K562 (cell line): Measurements from ENCODE around the gene TMEM164. TPM values are rescaled to one million over a fixed set of nuclear protein-coding genes. Genes with fewer than 3 reads are reported as not detected.

Experiments used
- ATAC-seq: fragments of 200-7000 bp; cut with Tn5 transposase; 3 replicates; pipeline ENCODE4 v1.9.1; 2020; ENCODE audit warnings: moderate library complexity
- BruUV-seq: library from RNA; stranded (reverse); fragments of 400-500 nt; replicated peaks from 2 replicates; lab custom pipeline; 2021; lab: Mats Ljungman, UMichigan
- CTCF ChIA-PET: fragments of 300-600 bp; formaldehyde crosslinking; extraction: SDS; loops from one replicate; lab custom pipeline; 2021; ENCODE audit warnings: low intra/inter-chr PET ratio; lab: Yijun Ruan, JAX
- POLR2A ChIA-PET: fragments of 300-600, 350-650 bp; sonication (Branson Sonifier 250); formaldehyde crosslinking; extraction: SDS; loops from one replicate; lab custom pipeline; 2021; ENCODE audit warnings: antibody characterized with exemption, inconsistent platforms; lab: Yijun Ruan, JAX
- DNase-seq, 4 experiments: peaks; one replicate each; pipeline versions ENCODE4 v3.0.0 to v3.0.0-alpha.2; 2011 to 2018; ENCODE audit warnings: low spot score in 3 of 4, mixed read lengths in 3 of 4; ENCODE audit errors: extremely low read depth in 1 of 4
- FAIRE-seq: peaks from 2 replicates; lab custom pipeline; 2011; peaks lifted over from hg19 to GRCh38; lab: Jason Lieb, UNC
- H2AFZ ChIP-seq: 2 replicates; pipeline ENCODE4 v1.6.0; 2011; ENCODE audit warnings: low read depth, low read length, control low read depth, inconsistent platforms
- H3K27ac ChIP-seq: fragments of 200-600 bp; 3 replicates; pipeline ENCODE4 v1.8.0; 2011; ENCODE audit warnings: low read depth, mild to moderate bottlenecking, control low read depth, inconsistent platforms, low read length, moderate library complexity, mixed read lengths; ENCODE audit errors: extremely low read depth
- H3K27me3 ChIP-seq, 2 experiments: fragments of 300-600 bp in 1 of 2; 2 replicates in 1 of 2; 3 replicates in 1 of 2; pipeline versions ENCODE4 v1.6.0 to v1.8.0; 2011; ENCODE audit warnings: inconsistent platforms in 2 of 2, low read length in 2 of 2, mild to moderate bottlenecking in 1 of 2, mixed read lengths in 1 of 2, moderate library complexity in 1 of 2; ENCODE audit not compliant: control insufficient read depth in 2 of 2, insufficient read depth in 2 of 2
- H3K36me3 ChIP-seq: fragments of 300-600 bp; 3 replicates; pipeline ENCODE4 v1.8.0; 2011; ENCODE audit warnings: mild to moderate bottlenecking, low read length, inconsistent platforms; ENCODE audit not compliant: control insufficient read depth, insufficient read depth
- H3K4me1 ChIP-seq, 2 experiments: fragments of 200-600 bp in 1 of 2; replicated peaks in 1 of 2; 2 replicates in 1 of 2; 3 replicates in 1 of 2; pipeline versions ENCODE4 v1.5.1 to v1.8.0; 2011; ENCODE audit warnings: inconsistent platforms in 2 of 2, low read length in 2 of 2, mild to moderate bottlenecking in 1 of 2, mixed read lengths in 1 of 2, moderate library complexity in 1 of 2; ENCODE audit not compliant: control insufficient read depth in 2 of 2, insufficient read depth in 2 of 2
- H3K4me2 ChIP-seq: 2 replicates; pipeline ENCODE4 v1.6.1; 2011; ENCODE audit warnings: low read length, control low read depth, inconsistent platforms, mixed read lengths; ENCODE audit not compliant: insufficient read depth
- H3K4me3 ChIP-seq: fragments of 200-600 bp; sonication (generic), shearing (Covaris generic); 2 replicates; pipeline ENCODE4 v1.5.1; 2016; ENCODE audit warnings: control low read depth, inconsistent platforms
- H3K79me2 ChIP-seq: fragments of 200-600 bp; 3 replicates; pipeline ENCODE4 v1.8.0; 2011; ENCODE audit warnings: low read length, inconsistent platforms; ENCODE audit not compliant: control insufficient read depth, insufficient read depth
- H3K9ac ChIP-seq, 2 experiments: 2 replicates each; pipeline versions ENCODE4 v1.6.0 to v1.6.1; 2011; ENCODE audit warnings: low read depth in 2 of 2, low read length in 2 of 2, control low read depth in 1 of 2, inconsistent platforms in 1 of 2, mild to moderate bottlenecking in 1 of 2, mixed read lengths in 1 of 2; ENCODE audit not compliant: insufficient read depth in 1 of 2
- H3K9me1 ChIP-seq: one replicate; pipeline ENCODE4 v1.6.0; 2011; ENCODE audit warnings: inconsistent platforms, mild to moderate bottlenecking, low read length, moderate library complexity; ENCODE audit not compliant: control insufficient read depth, insufficient read depth
- H3K9me3 ChIP-seq: replicated peaks from 2 replicates; pipeline ENCODE4 v1.5.1; 2011; ENCODE audit warnings: low read depth, low read length, inconsistent platforms; ENCODE audit not compliant: control insufficient read depth, insufficient read depth
- H4K20me1 ChIP-seq: replicated peaks from 2 replicates; pipeline ENCODE4 v1.6.1; 2011; ENCODE audit warnings: low read length, inconsistent platforms, mixed read lengths; ENCODE audit not compliant: control insufficient read depth, insufficient read depth
- ELF4 ChIP-seq: fragments of 450-650 bp; formaldehyde crosslinking; IDR thresholded peaks from 2 replicates; pipeline ENCODE4 v1.4.0; 2022; ENCODE audit warnings: missing genetic modification characterization
- FOXM1 ChIP-seq, 2 experiments: fragments of 450-650 bp in 1 of 2; sonication (generic) in 1 of 2; formaldehyde crosslinking in 1 of 2; IDR thresholded peaks; 2 replicates each; pipeline versions ENCODE4 v1.6.1 to v1.9.0; 2017 to 2022; ENCODE audit warnings: low read depth in 2 of 2, mild to moderate bottlenecking in 2 of 2, missing genetic modification reagents in 1 of 2, moderate library complexity in 1 of 2
- HMG20A ChIP-seq: fragments of 450-650 bp; formaldehyde crosslinking; conservative IDR thresholded peaks from 2 replicates; pipeline ENCODE4 v1.4.0; 2020; ENCODE audit warnings: mild to moderate bottlenecking, mixed read lengths
- HSF4 ChIP-seq: fragments of 250-450 bp; sonication (Bioruptor Pico); IDR thresholded peaks from 2 replicates; pipeline ENCODE4 v2.1.2; 2022; ENCODE audit warnings: mild to moderate bottlenecking, moderate library complexity, borderline replicate concordance
- NFATC3 ChIP-seq: fragments of 450-650 bp; IDR thresholded peaks from 2 replicates; pipeline ENCODE4 v1.6.1; 2017; ENCODE audit warnings: mild to moderate bottlenecking
- NFYB ChIP-seq: IDR thresholded peaks from 2 replicates; pipeline ENCODE4 v1.6.1; 2011; ENCODE audit warnings: mild to moderate bottlenecking, moderate library complexity; ENCODE audit not compliant: insufficient read length; ENCODE audit errors: extremely low read depth
- PPARD ChIP-seq: fragments of 250-450 bp; sonication (Bioruptor Pico); IDR thresholded peaks from 2 replicates; pipeline ENCODE4 v1.8.0; 2022; ENCODE audit warnings: inconsistent platforms, mild to moderate bottlenecking, moderate library complexity
- RBM15 ChIP-seq: fragments of 200-400 bp; formaldehyde crosslinking; IDR thresholded peaks from 2 replicates; pipeline ENCODE4 v1.6.1; 2018; ENCODE audit warnings: mild to moderate bottlenecking, low read length, moderate library complexity; ENCODE audit not compliant: insufficient read depth
- SMC3 ChIP-seq: conservative IDR thresholded peaks from 2 replicates; pipeline ENCODE4 v1.6.1; 2011; ENCODE audit warnings: low read depth, low read length, improper control_type of control experiment; ENCODE audit not compliant: insufficient read depth
- ZNF212 ChIP-seq: fragments of 450-650 bp; formaldehyde crosslinking; IDR thresholded peaks from 2 replicates; pipeline ENCODE4 v1.4.0; 2020; ENCODE audit warnings: mild to moderate bottlenecking
- ZNF347 ChIP-seq: fragments of 450-650 bp; formaldehyde crosslinking; IDR thresholded peaks from 2 replicates; pipeline ENCODE4 v1.4.0; 2020; ENCODE audit warnings: low read depth, mild to moderate bottlenecking, moderate library complexity
- WGBS: fragments of 100-300 bp; shearing (Covaris generic); methylation state at CpG from one replicate; pipeline ENCODE4 v1.1.6; 2016; ENCODE audit warnings: low coverage, mixed read lengths; ENCODE audit not compliant: insufficient coverage; ENCODE audit errors: missing lambda C conversion rate; 5-methylcytosine and 5-hydroxymethylcytosine counted together
- in situ Hi-C: fragments of 300-500 bp; cut with MboI; formaldehyde crosslinking; loops from 4 replicates; pipeline ENCODE4 v1.15.0; 2018; ENCODE audit warnings: inconsistent platforms, mixed read lengths
- intact Hi-C: fragments of 100-400 bp; cut with micrococcal nuclease; formaldehyde crosslinking; loops from 2 replicates; pipeline ENCODE4 v1.14.2; 2022
- polyA plus RNA-seq, 8 experiments: library from polyadenylated mRNA; depleted of rRNA in 4 of 8; stranded (reverse) in 5 of 8; unstranded in 3 of 8; fragments of >200 nt; fragmentation: Nextera tagmentation in 2 of 8; fragmentation: Illumina TruSeq in 1 of 8; extraction: Ambion mirVana in 2 of 8; extraction: Trizol in 1 of 8; gene quantifications; 2 replicates each; pipeline versions ENCODE4 v1.2.1 to v1.2.3, GENCODE V29; 2011 to 2014; ENCODE audit warnings: inconsistent platforms in 1 of 8, missing spikeins in 1 of 8
- total RNA-seq, 7 experiments: library from RNA; depleted of rRNA in 6 of 7; stranded (reverse); fragments of >200 nt in 6 of 7; fragmentation: Illumina TruSeq in 2 of 7; extraction: Trizol in 2 of 7; gene quantifications; 2 replicates each; pipeline versions ENCODE4 v1.2.1 to v1.2.3, GENCODE V29; 2011 to 2021; ENCODE audit warnings: low replicate concordance in 1 of 7
- TF ChIP-seq, protein P1 (sequence below): fragments of 450-650 bp; formaldehyde crosslinking; IDR thresholded peaks from 2 replicates; pipeline ENCODE4 v1.4.0; 2022; ENCODE audit warnings: missing genetic modification characterization

The TMEM164 gene
- total and polyA plus RNA-seq, 9 of the 15 experiments (the other 6 are each of a cell fraction or from before 2014, with no cell fraction given): 2.4 to 57.3 (median 23.1) TPM

DNA sequence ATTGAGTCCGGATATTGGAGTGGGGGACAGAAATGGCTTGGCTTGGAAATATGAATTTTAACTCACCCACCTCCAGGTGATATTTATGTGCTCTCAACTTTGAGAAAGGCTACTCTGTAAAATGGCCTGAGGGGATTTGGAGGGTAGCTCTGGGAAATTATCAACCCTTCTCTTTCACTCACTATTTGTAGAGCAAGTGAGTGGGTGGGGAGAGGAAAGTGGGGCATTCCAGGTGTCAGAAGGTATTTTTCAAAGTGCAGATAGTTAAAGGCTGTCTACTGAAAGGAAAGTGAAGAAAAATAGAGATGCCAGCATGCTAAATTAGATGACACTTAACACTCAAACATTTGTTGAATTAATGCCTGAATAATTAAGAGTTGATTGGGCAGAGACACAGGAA, 44.1 kb downstream of the TMEM164 start:
- Histone ChIP-seq H3K9me3 (no peaks in the 10 kb centered on the region), H3K27ac (no peak overlapping the region), H3K4me3 (no peak overlapping the region), H3K9me1 (peaks cover 5% of the 10 kb centered on the region), H4K20me1 (no peaks in the 10 kb centered on the region), H3K4me1 (no peaks in the 10 kb centered on the region; a peak in 1 of 5 replicates), H3K36me3 (peaks cover 27% of the 10 kb centered on the region), H3K79me2 (peaks cover 25% of the 10 kb centered on the region), H3K4me2 (no peak overlapping the region), H3K27me3 (no peaks in the 10 kb centered on the region), H3K9ac (no peak overlapping the region), H2AFZ (no peak overlapping the region)
- in situ Hi-C loops: no loop called here
- POLR2A ChIA-PET: no interaction called here
- ATAC-seq: no peak
- CTCF ChIA-PET: no interaction called here
- TF ChIP-seq ZNF347 (CRISPR knock-in tag): no peak
- WGBS: 100% methylated on average over 1 of the region's 1 CpG
- FAIRE-seq: no peak
- no TSS peak for BruUV-seq
- DNase-seq: no peak
- intact Hi-C loops: loop anchor here (5.0 kb wide), 1 partner anchor 100 kb away; no protein-coding TSS in a partner anchor

DNA sequence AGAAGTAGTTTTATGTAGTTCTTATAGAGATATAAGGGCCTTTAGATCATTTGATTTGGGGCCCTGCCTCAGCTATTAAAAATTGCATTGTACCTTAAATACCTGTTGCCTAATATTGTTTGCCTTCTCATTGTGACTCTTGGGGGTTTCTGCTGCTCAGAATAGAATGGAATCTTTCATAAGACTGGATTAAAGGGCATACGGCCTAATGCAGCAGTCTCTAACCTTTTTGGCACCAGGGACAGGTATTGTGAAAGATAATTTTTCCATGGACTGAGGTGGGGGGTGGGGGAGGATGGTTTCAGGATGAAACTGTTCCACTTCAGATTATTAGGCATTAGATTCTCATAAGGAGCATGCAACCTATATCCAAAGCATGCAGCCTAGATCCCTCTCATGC, 46.2 kb downstream of the TMEM164 start:
- in situ Hi-C loops: no loop called here
- intact Hi-C loops: loop anchor here (5.0 kb wide), 1 partner anchor 98 kb away; no protein-coding TSS in a partner anchor
- 85% methylated on average over 1 of the region's 1 CpG for WGBS
- no peak for ATAC-seq
- H3K79me2 ChIP-seq: peaks cover 5% of the 10 kb centered on the region
- no peaks in the 10 kb centered on the region for H3K27me3 ChIP-seq
- no peak for FAIRE-seq
- no peaks in the 10 kb centered on the region; a peak in 1 of 5 replicates for H3K4me1 ChIP-seq
- no peaks in the 10 kb centered on the region for H3K9me3 ChIP-seq
- H3K4me2 ChIP-seq: no peak overlapping the region
- H3K27ac ChIP-seq: no peak overlapping the region
- ChIA-PET CTCF (no interaction called here), POLR2A (interaction anchor here (1.1 kb wide), 1 partner anchor 13 kb away, joined by 3 read pairs; no protein-coding TSS in a partner anchor)
- TF ChIP-seq FOXM1 (IDR thresholded peaks at IDR 0.05; ENCODE audit: low read depth) (no peak), FOXM1 (CRISPR knock-in tag; IDR thresholded peaks at IDR 0.05; ENCODE audit: low read depth) (no peak), SMC3 (no peak), ELF4 (CRISPR knock-in tag) (no peak), RBM15 (no peak), HMG20A (CRISPR knock-in tag) (no peak), ZNF212 (CRISPR knock-in tag) (no peak), NFYB (no peak), PPARD (no peak), HSF4 (CRISPR knock-in tag) (no peak), NFATC3 (no peak)
- TF ChIP-seq, protein P1, sequence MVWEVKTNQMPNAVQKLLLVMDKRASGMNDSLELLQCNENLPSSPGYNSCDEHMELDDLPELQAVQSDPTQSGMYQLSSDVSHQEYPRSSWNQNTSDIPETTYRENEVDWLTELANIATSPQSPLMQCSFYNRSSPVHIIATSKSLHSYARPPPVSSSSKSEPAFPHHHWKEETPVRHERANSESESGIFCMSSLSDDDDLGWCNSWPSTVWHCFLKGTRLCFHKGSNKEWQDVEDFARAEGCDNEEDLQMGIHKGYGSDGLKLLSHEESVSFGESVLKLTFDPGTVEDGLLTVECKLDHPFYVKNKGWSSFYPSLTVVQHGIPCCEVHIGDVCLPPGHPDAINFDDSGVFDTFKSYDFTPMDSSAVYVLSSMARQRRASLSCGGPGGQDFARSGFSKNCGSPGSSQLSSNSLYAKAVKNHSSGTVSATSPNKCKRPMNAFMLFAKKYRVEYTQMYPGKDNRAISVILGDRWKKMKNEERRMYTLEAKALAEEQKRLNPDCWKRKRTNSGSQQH (CRISPR knock-in tag): no peak
- DNase-seq: no peak
- peaks cover 5% of the 10 kb centered on the region for H3K9me1 ChIP-seq
- no peak overlapping the region for H2AFZ ChIP-seq
- peaks cover 36% of the 10 kb centered on the region for H3K36me3 ChIP-seq
- H3K9ac ChIP-seq: no peak overlapping the region
- H3K4me3 ChIP-seq: no peak overlapping the region
- no TSS peak for BruUV-seq
- H4K20me1 ChIP-seq: no peaks in the 10 kb centered on the region
